Stimulated activated CD4-positive, alpha-beta T cell treated with anti-CD3 and anti-CD28 coated beads, Interleukin-2, amount 100 ng/mL, for 48 hours (primary cell): ENCODE data around the gene RPL13.
A peak's percentile ranks its signal among the peaks of the same experiment; 100 is the strongest.
"Not testable (repeated sequence)": the region's sequence is repeated elsewhere in the genome, so short reads cannot be mapped to it uniquely, and the experiment has no call there.

ENCODE experiments used
- DNase-seq, 2 donors: peaks; one replicate each; pipeline ENCODE4 v3.0.0-alpha.2; 2020

The RPL13 gene

DNA sequence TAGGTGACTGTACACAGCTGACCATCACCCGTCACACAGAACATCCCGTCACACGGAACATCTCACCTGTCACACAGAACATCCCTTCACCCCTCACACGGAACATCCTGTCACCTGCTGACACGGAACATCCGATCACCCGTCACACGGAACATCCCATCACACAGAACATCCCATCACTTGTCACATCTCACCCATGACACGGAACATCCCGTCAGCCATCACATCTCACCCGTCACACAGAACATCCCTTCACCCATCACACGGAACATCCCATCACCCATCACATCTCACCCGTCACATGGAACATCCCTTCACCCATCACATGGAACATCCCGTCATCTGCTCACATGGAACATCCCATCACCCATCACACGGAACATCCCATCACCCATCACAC is 18.9 kb downstream of the RPL13 start:
- no peak for DNase-seq

DNA sequence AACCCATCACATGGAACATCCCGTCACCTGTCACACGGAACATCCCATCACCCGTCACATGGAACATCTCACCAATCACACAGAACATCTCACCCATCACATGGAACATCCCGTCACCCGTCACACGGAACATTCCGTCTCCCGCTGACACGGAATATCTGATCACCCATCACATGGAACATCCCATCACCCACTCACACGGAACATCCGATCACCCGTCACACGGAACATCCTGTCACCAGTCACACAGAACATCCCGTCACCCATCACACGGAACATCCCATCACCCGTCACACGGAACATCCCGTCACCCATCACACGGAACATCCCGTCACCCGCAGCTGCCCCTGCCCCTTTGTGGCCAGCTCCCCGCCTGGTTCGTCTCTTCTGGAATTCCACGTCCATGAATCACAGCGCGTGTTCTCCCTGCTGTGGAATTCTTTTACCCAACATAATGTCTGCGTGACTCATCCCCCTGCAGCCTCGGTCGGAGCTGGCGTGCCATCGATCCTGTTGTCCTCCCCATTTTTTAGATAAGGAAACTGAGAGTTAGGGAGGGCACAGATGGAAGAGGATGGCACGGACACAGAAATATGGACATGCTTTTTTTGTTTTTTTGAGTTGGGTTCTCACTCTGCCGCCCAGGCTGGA is 20.7 kb downstream of the RPL13 start:
- no peak for DNase-seq

DNA sequence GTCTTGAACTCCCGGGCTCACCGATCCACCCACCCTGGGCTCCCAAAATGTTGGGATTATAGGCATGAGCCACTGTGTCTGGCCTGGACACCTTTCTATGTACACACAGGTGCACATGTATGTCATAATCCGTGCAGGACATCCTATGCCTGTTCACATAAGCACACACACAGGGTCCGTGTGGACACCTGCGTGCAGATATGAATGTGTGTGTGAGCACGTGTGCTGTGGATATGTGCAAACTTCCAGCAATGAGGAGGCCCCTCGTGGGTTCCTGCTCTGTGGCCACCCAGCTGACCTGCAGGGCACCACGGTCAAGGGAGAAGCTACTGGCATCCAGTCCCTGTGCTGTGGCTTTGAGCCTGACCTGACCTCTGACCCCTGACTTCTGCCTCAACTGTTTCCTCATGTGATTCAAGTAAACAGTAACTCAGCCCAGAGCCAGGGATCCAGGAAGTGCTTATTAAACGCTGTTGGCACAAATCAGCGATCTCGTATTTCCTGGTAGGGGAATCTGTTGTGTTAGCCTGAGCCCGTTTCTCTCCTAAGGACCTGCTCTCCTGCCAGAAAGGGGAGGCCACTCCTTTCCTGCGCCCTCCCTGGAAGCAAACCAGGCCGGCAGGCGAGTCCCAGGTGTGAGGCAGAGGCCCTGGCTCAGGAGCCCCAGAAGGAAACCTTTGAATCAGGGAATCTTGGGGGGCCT is 21.5 kb downstream of the RPL13 start:
- no peak for DNase-seq

DNA sequence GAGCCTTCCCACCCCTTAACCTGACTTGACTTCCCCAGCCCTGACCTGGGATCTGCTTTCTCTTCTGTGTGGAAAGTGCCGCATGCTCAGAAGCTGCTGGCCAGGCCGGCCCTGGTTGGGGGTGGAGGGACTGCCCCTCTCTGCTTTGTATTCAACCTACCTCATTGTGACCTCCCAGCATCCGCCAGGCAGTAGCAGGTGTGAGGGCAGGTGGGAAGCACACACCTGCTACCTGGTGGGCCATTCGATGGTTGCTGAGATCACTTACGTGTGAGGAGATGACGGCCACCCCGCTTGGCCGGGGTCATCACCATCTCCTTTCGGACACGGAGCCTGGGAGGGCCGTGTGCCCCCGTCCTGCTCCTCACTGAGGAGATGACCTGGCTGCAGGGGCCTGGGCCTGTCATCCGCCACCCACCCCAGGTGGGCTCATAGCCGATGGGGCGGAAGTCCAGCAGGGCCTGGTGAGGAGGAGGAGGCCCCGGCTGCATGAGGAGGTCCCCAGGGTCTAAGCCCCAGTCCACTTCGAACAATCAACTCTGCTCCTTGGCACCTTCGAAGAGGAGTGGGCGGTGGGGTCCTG is 22.2 kb downstream of the RPL13 start:
- no peak for DNase-seq

DNA sequence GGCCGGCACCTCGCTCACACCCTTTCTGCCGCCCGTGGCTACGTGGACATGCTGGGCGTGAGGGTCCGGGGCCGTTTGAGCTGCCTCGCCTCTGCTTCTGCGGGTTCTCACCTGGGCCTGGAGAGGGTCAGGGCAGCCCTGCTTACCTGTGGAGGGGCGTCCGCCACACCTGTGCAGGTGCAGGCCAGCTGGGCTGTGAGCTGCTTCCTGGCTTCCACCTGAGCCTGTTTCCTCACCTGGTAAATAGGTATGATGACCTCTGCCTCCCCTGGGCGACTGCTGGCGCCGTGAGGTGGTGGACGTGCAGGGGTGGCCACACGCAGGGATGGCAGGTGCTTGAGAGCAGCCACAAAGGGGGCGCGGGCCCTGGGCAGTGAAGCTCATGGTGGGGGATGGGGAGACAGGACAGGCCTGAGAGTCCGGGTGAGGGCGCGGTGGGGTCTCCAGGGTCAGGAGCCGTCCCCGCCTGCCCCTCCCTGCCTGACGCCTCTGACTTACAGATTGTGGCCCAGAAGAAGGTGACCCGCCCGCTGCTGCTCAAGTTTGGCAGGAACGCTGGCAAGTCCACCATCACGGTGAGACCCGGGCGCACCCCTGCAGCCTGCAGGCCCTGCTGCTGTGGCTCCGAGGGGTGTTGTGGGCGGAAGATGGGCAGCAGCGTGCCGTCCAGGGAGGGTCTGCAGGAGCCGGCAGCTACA is 22.9 kb downstream of the RPL13 start:
- no peak for DNase-seq

DNA sequence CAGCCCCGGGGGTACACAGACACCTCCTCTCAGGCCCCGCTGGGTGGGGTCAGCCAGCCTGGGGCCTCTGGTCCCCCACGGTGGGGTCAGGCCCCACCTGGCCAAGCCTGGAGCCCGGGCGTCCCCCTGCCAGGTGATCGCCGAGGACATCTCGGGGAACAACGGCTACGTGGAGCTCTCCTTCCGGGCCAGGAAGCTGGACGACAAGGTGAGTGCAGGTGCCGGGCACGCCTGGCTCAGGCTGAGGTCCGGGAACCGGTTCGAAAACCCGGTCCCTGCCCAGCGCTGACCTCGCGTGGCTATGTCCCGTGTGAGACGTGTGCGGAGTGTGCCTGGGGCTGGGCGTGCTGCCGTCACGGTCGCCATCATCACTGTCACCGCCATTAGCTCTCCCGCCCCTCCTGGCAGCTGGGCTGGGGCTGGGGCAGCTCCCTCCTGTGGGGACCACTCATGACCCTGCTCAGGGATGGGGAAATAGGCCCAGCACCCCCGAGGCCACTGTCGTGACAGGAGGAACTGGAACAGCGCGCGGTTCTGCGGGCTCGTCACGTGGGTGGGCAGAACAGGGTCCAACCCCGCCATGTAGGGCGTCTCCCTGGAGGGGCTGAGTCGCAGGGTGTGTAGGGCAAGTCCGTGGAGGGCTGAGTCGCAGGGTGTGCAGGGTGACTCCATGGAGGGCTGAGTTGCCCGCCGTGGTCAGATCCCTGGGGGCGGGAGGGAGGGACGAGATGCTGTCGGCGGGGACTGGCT is 23.6 kb downstream of the RPL13 start:
- no peak for DNase-seq

DNA sequence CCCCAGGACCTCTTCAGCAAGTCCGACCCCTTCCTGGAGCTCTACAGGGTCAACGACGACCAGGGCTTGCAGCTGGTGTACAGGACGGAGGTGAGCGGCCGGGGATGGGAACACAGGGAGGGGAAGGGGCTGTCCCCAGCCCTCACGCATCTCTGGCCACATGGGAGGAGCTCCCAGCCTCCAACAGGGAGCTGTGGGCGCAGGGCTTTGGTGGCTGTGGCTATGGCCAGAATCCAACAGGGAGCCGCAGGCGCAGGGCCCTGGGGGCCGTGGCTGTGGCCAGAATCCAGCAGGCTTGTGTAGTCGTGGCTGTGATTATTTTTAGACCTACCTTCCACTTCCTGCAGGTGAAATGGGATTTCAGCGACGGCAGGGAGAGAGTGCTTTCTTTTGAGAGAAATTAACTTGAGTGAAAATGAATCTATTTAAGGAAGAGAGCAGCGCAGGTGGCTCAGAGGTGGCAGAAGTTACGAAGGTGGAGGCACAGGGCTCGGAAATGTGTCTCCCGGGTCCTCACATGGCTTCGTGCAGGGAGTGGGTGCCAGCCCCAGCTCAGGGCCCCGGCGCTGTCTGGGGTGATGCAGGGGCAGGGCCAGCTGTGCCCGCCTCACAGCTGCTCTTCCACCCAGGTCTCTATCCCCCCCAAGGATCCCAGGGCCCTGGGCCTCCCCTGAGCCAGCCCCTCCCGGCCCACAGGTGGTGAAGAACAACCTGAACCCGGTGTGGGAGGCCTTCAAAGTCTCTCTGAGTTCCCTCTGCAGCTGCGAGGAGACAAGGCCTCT is 24.5 kb downstream of the RPL13 start:
- DNase-seq = no peak

DNA sequence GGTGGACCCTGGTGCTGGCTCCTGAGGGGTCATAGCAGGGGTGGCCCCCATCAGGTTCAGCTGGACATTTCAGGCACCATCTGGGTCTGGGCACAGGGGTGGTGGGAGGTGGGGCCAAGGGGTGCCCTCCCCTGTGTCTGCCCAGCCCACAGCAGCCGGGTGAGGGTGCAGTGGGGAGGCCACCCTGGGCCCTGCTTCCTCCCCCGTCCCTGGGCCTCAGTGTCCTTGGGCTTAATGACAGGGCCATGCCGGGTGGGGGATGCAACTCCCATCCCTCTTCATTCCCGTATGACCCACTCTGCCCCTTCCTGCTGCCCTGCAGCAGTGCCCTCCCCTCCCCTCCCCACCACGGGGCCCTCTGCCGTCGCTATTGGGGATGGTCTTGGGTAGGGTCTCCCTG is 25.7 kb downstream of the RPL13 start:
- no peak for DNase-seq

DNA sequence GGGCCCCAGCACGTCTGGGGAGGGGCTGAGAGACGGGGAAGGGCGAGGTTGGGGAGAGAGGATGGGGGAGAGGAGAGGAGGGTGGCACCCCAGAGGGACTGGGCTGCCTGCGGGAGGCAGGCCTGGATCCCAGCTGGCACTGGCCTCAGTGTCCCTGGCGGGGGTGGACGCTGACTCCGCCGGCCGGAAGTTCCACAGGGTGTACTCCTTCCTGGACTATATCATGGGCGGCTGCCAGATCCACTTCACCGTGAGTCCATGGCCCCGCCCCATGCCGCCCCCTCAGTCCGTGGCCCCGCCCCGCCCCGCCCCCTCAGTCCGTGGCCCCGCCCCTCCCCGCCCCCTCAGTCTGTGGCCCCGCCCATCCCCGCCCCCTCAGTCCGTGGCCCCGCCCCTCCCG is 26.4 kb downstream of the RPL13 start:
- no peak for DNase-seq

DNA sequence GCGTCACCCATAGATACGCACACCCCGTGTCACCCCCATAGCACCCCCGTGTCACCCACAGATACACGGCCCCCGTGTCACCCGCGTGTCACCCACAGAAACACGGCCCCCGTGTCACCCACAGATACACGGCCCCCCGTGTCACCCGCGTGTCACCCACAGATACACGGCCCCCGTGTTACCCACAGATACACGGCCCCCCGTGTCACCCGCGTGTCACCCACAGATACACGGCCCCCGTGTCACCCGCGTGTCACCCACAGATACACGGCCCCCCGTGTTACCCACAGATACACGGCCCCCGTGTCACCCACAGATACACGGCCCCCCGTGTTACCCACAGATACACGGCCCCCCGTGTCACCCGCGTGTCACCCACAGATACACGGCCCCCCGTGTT is 27.2 kb downstream of the RPL13 start:
- not testable (repeated sequence) for DNase-seq

DNA sequence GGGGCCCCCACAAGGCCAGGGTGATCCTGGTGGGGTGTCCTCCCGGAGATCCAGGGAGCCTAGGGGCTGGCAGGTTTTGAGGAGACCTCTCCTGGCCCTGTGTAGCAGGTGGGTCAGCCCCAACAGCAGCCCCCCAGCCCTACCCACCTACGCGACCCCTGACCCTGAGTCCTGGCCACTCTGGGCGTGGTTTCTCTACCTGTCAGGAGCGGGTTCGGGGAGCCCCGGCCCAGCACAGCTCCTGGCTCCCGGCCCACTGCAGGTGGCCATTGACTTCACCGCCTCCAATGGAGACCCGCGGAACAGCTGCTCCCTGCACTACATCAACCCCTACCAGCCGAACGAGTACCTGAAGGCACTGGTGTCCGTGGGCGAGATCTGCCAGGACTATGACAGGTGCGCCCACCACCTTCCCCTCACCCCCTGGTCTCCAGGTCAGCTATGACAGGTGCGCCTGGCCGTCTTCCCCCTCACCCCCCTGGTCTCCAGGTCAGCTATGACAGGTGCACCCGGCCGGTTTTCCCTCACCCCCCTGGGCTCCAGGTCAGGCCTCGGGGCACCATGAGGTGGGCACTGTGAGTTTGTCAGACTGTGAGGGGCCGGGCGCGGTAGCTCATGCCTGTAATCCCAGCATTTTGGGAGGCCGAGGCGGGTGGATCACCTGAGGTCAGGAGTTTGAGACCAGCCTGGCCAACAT is 28.1 kb downstream of the RPL13 start:
- DNase-seq = no peak

DNA sequence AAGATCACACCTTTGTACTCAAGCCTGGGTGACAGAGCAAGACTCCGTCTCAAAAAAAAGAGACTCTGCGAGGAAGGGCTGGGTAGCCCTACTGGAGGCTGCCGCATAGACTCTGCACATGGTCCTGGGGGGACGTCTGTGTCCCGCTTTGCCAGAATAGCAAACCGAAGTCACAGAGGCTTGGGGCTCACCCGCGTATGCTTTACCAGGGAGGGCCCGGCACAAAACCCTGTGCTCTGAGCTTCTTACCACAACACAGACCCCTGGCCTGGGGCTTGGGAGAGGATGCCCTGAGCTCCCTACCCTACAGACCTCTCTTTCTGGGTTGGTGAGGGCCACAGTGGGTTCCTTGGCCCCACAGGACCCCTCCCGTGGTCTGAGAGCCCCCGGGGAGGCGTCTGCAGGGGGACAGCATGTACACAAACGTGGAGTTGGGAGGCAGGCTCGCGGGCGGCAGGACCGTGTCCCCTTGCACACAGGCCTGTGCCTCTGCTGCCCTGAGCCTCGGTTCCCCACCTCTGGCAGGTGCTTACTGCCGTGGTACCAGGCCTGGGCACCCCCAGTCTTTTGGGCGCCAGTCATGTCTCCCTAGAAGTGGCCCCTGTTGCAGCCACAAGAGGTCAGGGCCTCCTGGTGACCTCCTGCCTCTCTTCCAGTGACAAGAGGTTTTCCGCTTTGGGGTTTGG is 28.9 kb downstream of the RPL13 start:
- no peak for DNase-seq

DNA sequence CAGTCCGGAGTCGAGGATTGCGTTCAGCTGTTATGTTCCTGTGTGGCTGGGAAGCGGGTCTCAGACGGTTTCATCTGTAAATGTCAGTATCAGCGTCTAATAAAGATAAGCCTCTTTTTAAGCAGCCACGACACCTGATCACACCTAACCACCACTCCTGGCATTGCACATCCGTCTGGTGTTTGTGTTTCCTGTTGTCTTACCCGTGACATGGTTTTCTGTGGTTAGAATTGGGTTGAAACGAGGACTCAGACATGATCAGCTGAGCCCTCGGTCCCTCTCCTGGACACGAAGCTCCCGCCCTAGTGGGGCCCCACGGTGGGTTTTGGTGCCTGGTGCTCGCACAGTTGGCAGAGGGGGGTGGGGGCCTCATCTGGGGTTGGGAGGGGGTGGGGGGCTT is 33.4 kb downstream of the RPL13 start:
- DNase-seq = no peak

DNA sequence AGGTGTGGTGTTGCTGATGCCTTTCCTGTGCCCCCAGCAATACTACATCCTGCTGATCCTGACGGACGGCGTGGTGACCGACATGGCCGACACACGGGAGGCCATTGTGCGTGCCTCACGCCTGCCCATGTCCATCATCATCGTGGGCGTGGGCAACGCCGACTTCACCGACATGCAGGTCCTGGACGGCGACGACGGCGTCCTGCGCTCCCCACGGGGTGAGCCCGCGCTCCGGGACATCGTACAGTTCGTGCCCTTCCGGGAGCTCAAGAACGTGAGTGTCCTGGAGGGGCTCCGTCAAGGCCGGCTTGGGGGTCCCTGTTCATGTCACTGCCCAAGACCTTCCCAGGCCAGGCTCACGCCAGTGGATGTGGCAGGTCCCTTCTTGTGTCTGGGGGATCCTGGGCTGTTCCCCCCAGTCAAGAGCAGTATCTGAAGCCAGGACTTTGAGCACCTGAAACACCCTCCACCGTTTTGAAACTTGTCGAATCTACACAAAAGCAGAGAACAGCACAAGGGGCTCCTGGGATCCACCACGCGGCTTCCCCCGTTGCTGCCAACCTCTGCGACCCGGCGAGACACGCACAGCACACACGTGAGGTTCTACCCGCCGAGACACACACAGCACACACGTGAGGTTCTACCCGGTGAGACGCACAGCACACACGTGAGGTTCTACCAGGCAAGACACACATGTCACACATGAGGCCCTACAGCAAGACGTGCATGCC is 35.0 kb downstream of the RPL13 start:
- no peak for DNase-seq

DNA sequence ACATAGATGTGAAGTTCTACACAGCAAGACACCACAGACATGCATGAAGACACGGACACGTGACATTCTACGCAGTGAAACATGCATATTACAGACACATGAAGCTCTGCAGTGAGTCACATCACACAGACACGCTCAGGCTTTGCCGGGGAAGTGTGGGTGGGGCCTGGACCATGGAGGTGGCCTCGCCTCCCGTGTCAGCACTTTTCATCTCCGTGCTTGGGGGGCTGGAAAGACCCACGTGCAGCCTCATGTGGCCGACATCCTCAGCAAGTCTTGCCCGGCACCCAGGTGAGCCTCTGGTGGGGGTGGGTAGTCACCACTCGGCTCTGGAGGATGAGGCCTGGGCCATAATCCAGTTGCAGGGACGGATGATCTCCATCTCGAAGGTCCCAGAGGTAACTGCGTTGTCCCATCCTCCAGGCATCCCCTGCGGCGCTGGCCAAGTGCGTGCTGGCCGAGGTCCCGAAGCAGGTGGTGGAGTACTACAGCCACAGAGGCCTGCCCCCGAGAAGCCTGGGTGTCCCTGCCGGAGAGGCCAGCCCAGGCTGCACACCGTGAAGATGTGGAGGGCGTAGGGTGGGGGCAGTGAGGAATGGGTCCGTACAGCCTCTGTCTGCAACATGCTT is 35.7 kb downstream of the RPL13 start:
- DNase-seq = no peak

DNA sequence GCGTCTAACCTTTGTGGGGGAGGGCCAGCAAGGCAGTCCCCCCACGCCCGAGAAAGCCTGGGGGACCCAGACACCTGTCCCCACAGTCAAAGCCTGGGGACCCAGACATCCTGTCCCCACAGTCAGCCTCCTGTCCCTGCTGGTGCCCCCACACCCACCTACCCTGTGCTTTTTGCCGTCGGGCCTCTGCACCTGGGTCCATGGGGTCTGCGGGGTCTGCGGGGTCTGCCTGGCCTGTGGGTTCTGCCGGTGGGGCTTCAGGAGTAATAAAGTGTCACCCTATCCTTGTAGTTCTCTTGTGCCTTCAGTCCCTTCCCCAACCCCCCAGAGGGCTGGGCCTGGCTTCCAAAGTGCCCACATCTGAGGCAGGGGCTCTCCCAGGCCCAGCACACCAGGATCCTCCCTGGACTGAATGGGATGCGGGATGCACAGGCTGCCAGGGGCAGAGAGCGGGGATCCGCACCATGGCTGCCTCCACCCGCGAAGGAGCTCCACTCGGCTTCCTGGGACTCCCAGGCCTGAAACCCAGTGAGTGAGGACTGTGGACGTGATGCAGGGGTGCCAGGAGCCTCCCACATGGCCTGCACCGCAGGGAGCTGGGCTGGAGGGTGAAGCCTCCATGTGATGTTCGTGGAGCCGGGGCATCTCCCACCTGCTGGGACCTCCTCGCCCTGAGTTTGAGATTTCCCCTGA is 36.6 kb downstream of the RPL13 start:
- no peak for DNase-seq

DNA sequence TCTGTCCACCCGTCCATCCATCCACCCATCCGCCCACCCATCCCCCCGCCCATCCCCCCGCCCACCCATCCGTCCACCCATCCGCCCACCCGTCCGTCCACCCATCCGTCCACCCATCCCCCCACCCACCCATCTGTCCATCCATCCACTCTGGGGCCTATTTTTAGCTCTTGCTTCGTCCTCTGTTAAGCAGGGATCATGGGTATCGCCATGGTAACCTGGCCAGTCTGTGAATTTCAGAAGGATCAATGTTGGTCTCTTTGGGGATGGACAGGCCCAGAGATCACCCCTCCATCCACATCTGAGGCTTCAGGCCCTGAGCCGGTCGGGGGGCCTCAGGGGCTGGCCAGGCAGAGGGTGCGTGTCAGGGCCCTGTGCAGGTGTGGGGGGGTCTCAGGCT is 37.7 kb downstream of the RPL13 start:
- no peak for DNase-seq

DNA sequence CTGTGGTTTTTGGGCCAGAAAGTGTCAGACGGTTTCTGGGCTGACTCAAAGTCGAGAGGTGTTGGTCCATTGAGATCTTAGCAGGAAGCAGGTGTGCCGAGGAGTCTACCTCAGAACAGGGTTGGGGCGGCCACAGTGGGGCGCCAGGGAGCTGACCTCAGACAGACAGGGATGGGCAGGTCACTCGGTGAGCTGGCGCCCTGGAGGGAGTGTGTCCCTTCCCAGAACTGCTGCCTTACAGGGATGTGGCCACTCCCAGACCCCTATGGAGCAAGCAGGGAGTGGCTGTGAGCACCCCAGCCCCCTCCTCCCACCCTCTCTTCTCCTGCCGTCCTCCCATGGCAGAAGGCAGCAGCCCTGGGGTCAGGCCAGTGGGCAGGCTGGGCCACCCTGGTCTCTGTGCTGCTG is 39.0 kb downstream of the RPL13 start:
- DNase-seq = peak in 1 of 2 donors; percentile 34

DNA sequence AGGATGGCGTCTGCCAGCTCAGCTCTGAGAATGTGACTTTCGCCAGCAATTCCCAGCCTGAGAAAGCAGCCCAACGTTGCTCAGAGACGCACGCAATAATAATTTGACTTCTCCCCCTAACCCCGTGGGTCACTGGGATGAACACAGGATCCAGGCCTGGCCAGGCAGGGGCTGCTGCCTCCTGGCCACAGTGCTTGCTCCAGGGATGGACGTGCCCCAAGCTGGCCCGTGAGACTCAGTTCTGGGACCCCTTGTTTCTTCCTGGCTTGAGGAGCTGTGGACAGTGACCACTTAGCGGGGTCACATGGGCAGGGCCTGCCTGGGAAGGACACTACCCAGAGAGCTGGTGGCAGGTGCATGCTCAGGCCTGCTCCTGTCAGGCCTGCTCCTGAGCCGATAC is 39.4 kb downstream of the RPL13 start:
- DNase-seq = no peak
